Mesenchymal stem cell (in vitro differentiated cells and primary cell): ENCODE results near the gene NINJ2.

Experiments used
- DNase-seq: peaks from one replicate; pipeline ENCODE4 v3.0.0-alpha.2; 2013
- H2AFZ ChIP-seq: one replicate; pipeline ENCODE4 v1.6.1; 2013; ENCODE audit warnings: low read depth, mild to moderate bottlenecking, control low read depth, inconsistent platforms, low read length, moderate library complexity
- H2AK5ac ChIP-seq: 2 replicates; pipeline ENCODE4 v1.6.1; 2013; ENCODE audit warnings: low read length, moderate library complexity, mild to moderate bottlenecking, inconsistent platforms; ENCODE audit not compliant: severe bottlenecking
- H2BK120ac ChIP-seq: one replicate; pipeline ENCODE4 v1.6.1; 2013; ENCODE audit warnings: low read depth, mild to moderate bottlenecking, inconsistent platforms, low read length, moderate library complexity
- H2BK12ac ChIP-seq, 2 experiments: one replicate each; pipeline ENCODE4 v1.6.1; 2013; ENCODE audit warnings: inconsistent platforms in 2 of 2, low read length in 2 of 2, mild to moderate bottlenecking in 2 of 2, moderate library complexity in 2 of 2, control low read depth in 1 of 2
- H2BK15ac ChIP-seq: one replicate; pipeline ENCODE4 v1.6.1; 2013; ENCODE audit warnings: mild to moderate bottlenecking, low read depth, inconsistent platforms; ENCODE audit not compliant: poor library complexity, severe bottlenecking
- H2BK5ac ChIP-seq: 2 replicates; pipeline ENCODE4 v1.6.1; 2013; ENCODE audit warnings: low read depth, mild to moderate bottlenecking, low read length, control low read depth, inconsistent platforms; ENCODE audit not compliant: poor library complexity, severe bottlenecking
- H3K14ac ChIP-seq, 2 experiments: one replicate each; pipeline ENCODE4 v1.6.1; 2013; ENCODE audit warnings: inconsistent platforms in 2 of 2, low read length in 2 of 2, control low read depth in 1 of 2, mild to moderate bottlenecking in 1 of 2, moderate library complexity in 1 of 2
- H3K18ac ChIP-seq, 2 experiments: one replicate each; pipeline ENCODE4 v1.6.1; 2013; ENCODE audit warnings: inconsistent platforms in 2 of 2, low read length in 2 of 2, control low read depth in 1 of 2, low read depth in 1 of 2, mild to moderate bottlenecking in 1 of 2
- H3K23ac ChIP-seq, 2 experiments: one replicate each; pipeline ENCODE4 v1.6.1; 2013; ENCODE audit warnings: inconsistent platforms in 2 of 2, low read length in 2 of 2, mild to moderate bottlenecking in 2 of 2, moderate library complexity in 2 of 2, control low read depth in 1 of 2
- H3K27ac ChIP-seq: 2 replicates; pipeline ENCODE4 v1.5.1; 2013; ENCODE audit warnings: mild to moderate bottlenecking, moderate library complexity, low read length, control low read depth, inconsistent platforms; ENCODE audit not compliant: poor library complexity, severe bottlenecking
- H3K27me3 ChIP-seq, 2 experiments: 2 replicates each; pipeline versions ENCODE4 v1.6.1 to v1.7.0; 2013; ENCODE audit warnings: low read length in 2 of 2, mild to moderate bottlenecking in 2 of 2, moderate library complexity in 2 of 2, control low read depth in 1 of 2, inconsistent platforms in 1 of 2; ENCODE audit not compliant: control insufficient read depth in 1 of 2, insufficient read depth in 1 of 2
- H3K36me3 ChIP-seq, 2 experiments: 2 replicates each; pipeline versions ENCODE4 v1.6.1 to v1.7.0; 2013; ENCODE audit warnings: low read length in 2 of 2, control low read depth in 1 of 2, inconsistent platforms in 1 of 2, low read depth in 1 of 2, mild to moderate bottlenecking in 1 of 2; ENCODE audit not compliant: insufficient read depth in 2 of 2, control insufficient read depth in 1 of 2
- H3K4ac ChIP-seq, 2 experiments: one replicate each; pipeline ENCODE4 v1.6.1; 2013; ENCODE audit warnings: inconsistent platforms in 2 of 2, low read length in 2 of 2, mild to moderate bottlenecking in 2 of 2, moderate library complexity in 2 of 2, control low read depth in 1 of 2, low read depth in 1 of 2
- H3K4me1 ChIP-seq: 2 replicates; pipeline ENCODE4 v1.6.1; 2013; ENCODE audit warnings: low read depth, low read length, control low read depth; ENCODE audit not compliant: control insufficient read depth, insufficient read depth
- H3K4me2 ChIP-seq: 2 replicates; pipeline ENCODE4 v1.6.1; 2013; ENCODE audit warnings: low read length, mild to moderate bottlenecking, inconsistent platforms; ENCODE audit not compliant: poor library complexity, severe bottlenecking
- H3K4me3 ChIP-seq, 2 experiments: 2 replicates each; pipeline versions ENCODE4 v1.5.1 to v1.7.0; 2013; ENCODE audit warnings: low read length in 2 of 2, mild to moderate bottlenecking in 2 of 2, control low read depth in 1 of 2, low read depth in 1 of 2; ENCODE audit not compliant: insufficient read depth in 1 of 2
- H3K79me1 ChIP-seq: replicated peaks from 2 replicates; pipeline ENCODE4 v1.6.1; 2013; ENCODE audit warnings: mild to moderate bottlenecking, control low read depth, low read length, inconsistent platforms; ENCODE audit not compliant: poor library complexity, severe bottlenecking
- H3K9ac ChIP-seq: 2 replicates; pipeline ENCODE4 v1.7.0; 2013; ENCODE audit warnings: mild to moderate bottlenecking, low read length, moderate library complexity
- H3K9me3 ChIP-seq: 2 replicates; pipeline ENCODE4 v1.7.0; 2013; ENCODE audit warnings: mild to moderate bottlenecking, low read length; ENCODE audit not compliant: control insufficient read depth
- H4K8ac ChIP-seq: one replicate; pipeline ENCODE4 v1.6.1; 2013; ENCODE audit warnings: inconsistent platforms, mild to moderate bottlenecking, low read length, moderate library complexity
- H4K91ac ChIP-seq: one replicate; pipeline ENCODE4 v1.6.1; 2013; ENCODE audit warnings: mild to moderate bottlenecking, low read length, inconsistent platforms
- WGBS: methylation state at CpG from one replicate; pipeline ENCODE4 v1.1.7; 2013; ENCODE audit warnings: mixed read lengths; 5-methylcytosine and 5-hydroxymethylcytosine counted together

NINJ2 gene

DNA sequence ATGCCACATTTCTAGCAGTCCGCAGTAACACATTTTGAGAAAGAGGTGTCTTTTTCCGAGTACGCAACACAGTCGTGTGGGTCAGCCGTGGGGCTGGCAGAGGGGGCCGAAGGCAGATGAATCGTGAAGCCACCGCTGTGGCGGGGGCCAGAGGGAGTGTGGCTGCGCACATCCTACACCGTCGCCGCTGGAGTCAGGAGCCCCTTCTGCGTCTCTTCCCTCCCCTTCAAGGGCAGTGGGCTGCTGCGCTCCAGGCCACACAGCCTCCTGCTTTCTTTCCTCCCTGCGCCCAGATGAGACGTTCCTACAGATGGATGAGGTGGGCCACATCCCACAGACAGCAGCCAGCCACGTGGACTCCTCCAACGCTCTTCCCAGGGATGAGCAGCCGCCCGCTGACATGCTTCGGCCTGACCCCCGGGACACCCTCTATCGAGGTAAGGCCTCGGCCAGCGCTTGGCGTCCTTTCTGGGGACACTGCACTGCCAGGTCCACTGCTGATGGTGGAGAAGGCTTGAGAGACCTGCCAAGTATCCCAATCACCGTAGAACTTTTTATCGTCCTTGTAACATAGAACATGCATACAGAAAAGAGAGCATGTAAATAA is 113.7 kb downstream of the NINJ2 start:
- no peak overlapping the region for H2AK5ac ChIP-seq
- no peak overlapping the region for H4K8ac ChIP-seq
- H3K18ac ChIP-seq, result no peak overlapping the region
- H3K9ac ChIP-seq, result no peak overlapping the region
- H3K4ac ChIP-seq, result no peak overlapping the region
- no peak overlapping the region for H2BK120ac ChIP-seq
- no peaks in the 10 kb centered on the region for H3K36me3 ChIP-seq
- H2BK5ac ChIP-seq, result no peak overlapping the region
- peaks cover 5% of the 10 kb centered on the region for H3K4me1 ChIP-seq
- H4K91ac ChIP-seq, result no peak overlapping the region
- H3K14ac ChIP-seq, result no peak overlapping the region
- no peaks in the 10 kb centered on the region for H3K79me1 ChIP-seq
- H2BK12ac ChIP-seq, result no peak overlapping the region
- DNase-seq, result no peak
- H2AFZ ChIP-seq, result no peak overlapping the region
- H3K9me3 ChIP-seq, result peaks cover 7% of the 10 kb centered on the region
- H3K27ac ChIP-seq, result no peak overlapping the region
- H3K23ac ChIP-seq, result no peak overlapping the region
- H3K27me3 ChIP-seq, result peaks cover 49 to 89% of the 10 kb centered on the region in 2 experiments
- 92% methylated on average over 27 of the region's 29 CpGs for WGBS
- no peak overlapping the region for H3K4me2 ChIP-seq
- no peak overlapping the region for H2BK15ac ChIP-seq
- no peak overlapping the region for H3K4me3 ChIP-seq

DNA sequence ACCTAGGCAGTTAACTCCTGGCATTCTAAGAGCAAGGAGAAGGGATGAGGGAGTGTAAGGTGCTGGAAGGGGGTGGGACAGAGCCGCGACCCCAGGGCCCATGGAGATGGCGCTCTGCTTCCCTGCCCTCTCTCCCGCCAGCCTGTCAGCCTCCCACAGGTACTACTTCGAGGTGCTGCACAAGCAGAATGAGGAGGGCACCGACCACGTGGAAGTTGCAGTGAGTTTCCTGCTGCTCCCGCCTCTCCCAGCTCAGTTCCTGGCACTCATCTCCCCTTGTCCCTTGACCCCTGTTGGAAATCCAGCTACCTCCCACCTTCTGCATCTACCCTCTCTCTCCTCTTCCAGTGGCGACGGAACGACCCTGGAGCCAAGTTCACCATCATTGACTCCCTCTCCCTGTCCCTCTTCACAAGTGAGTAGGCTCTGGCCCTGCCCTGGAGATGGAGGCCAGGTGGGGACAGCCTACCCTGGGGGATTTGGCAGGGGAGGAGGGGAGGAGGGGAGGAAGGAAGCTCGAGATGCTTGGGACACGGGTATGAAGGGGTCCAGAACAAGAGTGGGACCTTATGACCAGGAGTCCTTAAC is 115.3 kb downstream of the NINJ2 start:
- no peak overlapping the region for H3K4me2 ChIP-seq
- H4K8ac ChIP-seq, result no peak overlapping the region
- no peak overlapping the region for H3K14ac ChIP-seq
- H3K27me3 ChIP-seq, result peaks cover 43 to 82% of the 10 kb centered on the region in 2 experiments
- H2AK5ac ChIP-seq, result no peak overlapping the region
- WGBS, result 78% methylated on average over 10 of the region's 13 CpGs
- DNase-seq, result no peak
- H3K18ac ChIP-seq, result no peak overlapping the region
- no peaks in the 10 kb centered on the region for H3K9me3 ChIP-seq
- no peak overlapping the region for H2BK12ac ChIP-seq
- H3K27ac ChIP-seq, result no peak overlapping the region
- no peak overlapping the region for H4K91ac ChIP-seq
- H3K9ac ChIP-seq, result no peak overlapping the region
- H3K4me3 ChIP-seq, result peak overlapping the region in 1 of 2 experiments; percentile 70
- no peak overlapping the region for H2BK5ac ChIP-seq
- H3K23ac ChIP-seq, result no peak overlapping the region
- no peak overlapping the region for H2AFZ ChIP-seq
- H3K4ac ChIP-seq, result no peak overlapping the region
- no peaks in the 10 kb centered on the region for H3K79me1 ChIP-seq
- H2BK15ac ChIP-seq, result no peak overlapping the region
- peaks cover 5% of the 10 kb centered on the region for H3K4me1 ChIP-seq
- H3K36me3 ChIP-seq, result no peaks in the 10 kb centered on the region
- H2BK120ac ChIP-seq, result no peak overlapping the region

DNA sequence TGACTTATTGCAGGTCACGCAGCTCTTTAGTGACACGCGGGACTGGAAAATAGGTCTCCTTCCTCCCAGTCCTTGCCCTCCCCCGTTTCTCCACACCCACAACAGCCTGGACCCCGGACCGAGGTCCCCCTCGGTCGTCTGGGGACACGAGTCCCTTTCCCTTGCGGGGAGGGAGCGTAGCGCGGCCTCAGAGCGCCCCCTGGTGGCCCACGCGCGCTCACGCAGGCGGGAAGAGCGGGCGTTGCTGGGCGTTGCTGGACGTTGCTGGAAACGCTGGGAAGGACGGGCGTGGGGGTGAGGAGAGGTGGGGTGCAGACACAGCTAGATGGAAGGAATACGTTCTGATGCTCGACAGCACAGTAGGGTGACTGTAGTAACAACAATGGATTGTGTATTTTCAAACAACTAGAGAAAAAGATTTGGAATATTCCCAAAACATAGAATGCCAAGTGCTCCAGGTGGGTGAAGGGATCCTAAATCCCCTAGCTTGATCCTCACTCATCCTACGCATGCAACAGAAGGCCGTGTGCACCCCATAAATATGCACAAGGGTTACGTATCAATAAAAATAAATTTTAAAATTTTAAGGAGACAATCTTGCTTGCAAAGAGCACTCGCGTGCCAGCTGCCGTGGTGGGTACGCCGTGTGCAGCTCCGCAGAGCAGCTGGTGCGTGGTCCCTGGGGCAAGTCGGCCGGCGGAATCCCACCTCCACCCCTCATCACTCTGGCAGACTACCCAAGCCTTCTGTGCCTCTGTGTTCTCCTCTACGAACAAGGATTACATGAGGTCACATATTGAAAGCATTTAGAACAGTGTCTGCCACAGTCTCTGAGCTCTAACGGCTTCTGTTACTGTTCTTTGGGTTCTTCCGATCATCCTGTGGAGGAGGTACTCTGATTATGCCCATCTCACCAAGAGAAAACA is 116.1 kb downstream of the NINJ2 start:
- no peak overlapping the region for H3K27ac ChIP-seq
- no peak overlapping the region for H4K8ac ChIP-seq
- peaks cover 39 to 79% of the 10 kb centered on the region in 2 experiments for H3K27me3 ChIP-seq
- no peaks in the 10 kb centered on the region for H3K79me1 ChIP-seq
- H3K18ac ChIP-seq, result no peak overlapping the region
- 35% methylated on average over 41 of the region's 44 CpGs for WGBS
- no peak overlapping the region for H2BK15ac ChIP-seq
- peak overlapping the region in 1 of 2 experiments; percentile 70 for H3K4me3 ChIP-seq
- H3K4me1 ChIP-seq, result peaks cover 5% of the 10 kb centered on the region
- no peak overlapping the region for H2BK5ac ChIP-seq
- H2AFZ ChIP-seq, result no peak overlapping the region
- no peak overlapping the region for H3K4ac ChIP-seq
- peak overlapping the region in 1 of 2 experiments; percentile 95 for H2BK12ac ChIP-seq
- no peaks in the 10 kb centered on the region for H3K36me3 ChIP-seq
- H3K9me3 ChIP-seq, result no peaks in the 10 kb centered on the region
- peak; percentile 52 for DNase-seq
- H3K4me2 ChIP-seq, result peak overlapping the region; percentile 38
- no peak overlapping the region for H3K9ac ChIP-seq
- H2AK5ac ChIP-seq, result no peak overlapping the region
- no peak overlapping the region for H3K14ac ChIP-seq
- no peak overlapping the region for H3K23ac ChIP-seq
- H4K91ac ChIP-seq, result no peak overlapping the region
- no peak overlapping the region for H2BK120ac ChIP-seq
